OCI-LY3 (cell line): Measurements from ENCODE around the gene FAM149A.

Experiments used
- CTCF ChIP-seq: fragments of 200-600, 300-600 bp; sonication (generic); IDR thresholded peaks from 2 replicates; pipeline ENCODE4 v1.5.1; 2014; ENCODE audit warnings: antibody characterized with exemption, low read length, low read depth
- EZH2phosphoT487 ChIP-seq: fragments of 200-600 bp; shearing (Covaris generic); IDR thresholded peaks from 2 replicates; pipeline ENCODE4 v1.6.1; 2018; ENCODE audit warnings: antibody characterized with exemption, mixed run types, low read depth

GRCh38 chr4:186159613-186160012 lies 55.1 kb downstream of the FAM149A start:
- TF ChIP-seq CTCF: no peak
- no peak for TF ChIP-seq EZH2phosphoT487
